Gastrocnemius medialis (tissue), 4 donors: Measurements from ENCODE around the gene CFAP161. TPM values are rescaled to one million over a fixed set of nuclear protein-coding genes. Genes with fewer than 3 reads are reported as not detected.

ENCODE experiments used
- ATAC-seq, 2 donors: fragments of 150-250 bp; one replicate each; pipeline ENCODE4 v1.9.1; 2016
- DNase-seq, 2 donors: peaks; one replicate each; pipeline ENCODE4 v3.0.0-alpha.2; 2019
- H3K27ac ChIP-seq, 4 donors: fragments of 200-600 bp; sonication (generic); 1 replicate in 1 of 4; 2 replicates in 3 of 4; pipeline ENCODE4 v1.5.1; 2016 to 2018; ENCODE audit warnings: mild to moderate bottlenecking in 2 of 4, moderate library complexity in 1 of 4
- H3K27me3 ChIP-seq, 3 donors: fragments of 200-600 bp; sonication (generic) in 2 of 3; 1 replicate in 1 of 3; 2 replicates in 2 of 3; pipeline versions ENCODE4 v1.5.1 to v1.6.0; 2016 to 2019; ENCODE audit warnings: mild to moderate bottlenecking in 1 of 3, moderate library complexity in 1 of 3
- H3K36me3 ChIP-seq, 2 donors: fragments of 200-600 bp; sonication (generic) in 1 of 2; one replicate each; pipeline ENCODE4 v1.5.1; 2017 to 2018
- H3K4me1 ChIP-seq, 2 donors: fragments of 200-600 bp; sonication (generic) in 1 of 2; one replicate each; pipeline ENCODE4 v1.5.1; 2016 to 2017; ENCODE audit warnings: mild to moderate bottlenecking in 2 of 2
- H3K4me3 ChIP-seq, 4 donors: fragments of 200-600 bp; sonication (generic) in 3 of 4; 1 replicate in 1 of 4; 2 replicates in 3 of 4; pipeline ENCODE4 v1.5.1; 2016 to 2019; ENCODE audit warnings: mild to moderate bottlenecking in 2 of 4
- H3K9me3 ChIP-seq, 3 donors: fragments of 200-600 bp; sonication (generic) in 2 of 3; 1 replicate in 1 of 3; 2 replicates in 2 of 3; pipeline ENCODE4 v1.5.1; 2016 to 2019
- CTCF ChIP-seq, 5 experiments: fragments of 450-650 bp in 3 of 5; fragments of 200-600 bp in 2 of 5; sonication (generic) in 2 of 5; IDR thresholded peaks in 4 of 5; conservative IDR thresholded peaks in 1 of 5; 1 replicate in 4 of 5; 2 replicates in 1 of 5; pipeline ENCODE4 v1.5.1; 2016 to 2019; ENCODE audit warnings: antibody characterized with exemption in 5 of 5, mild to moderate bottlenecking in 3 of 5, moderate library complexity in 3 of 5
- POLR2A ChIP-seq, 2 donors: fragments of 450-650 bp; IDR thresholded peaks; one replicate each; pipeline ENCODE4 v1.6.1; 2017; ENCODE audit warnings: antibody characterized with exemption in 2 of 2, mild to moderate bottlenecking in 2 of 2, moderate library complexity in 2 of 2
- in situ Hi-C, 4 donors: fragments of 200-750 bp; cut with MboI; loops; one replicate each; pipeline versions ENCODE4 v1.15.0 to v1.8.0; 2017; ENCODE audit warnings: low sequenced_read_pairs in 4 of 4
- intact Hi-C: fragments of 100-400 bp; cut with DNase I; formaldehyde crosslinking; loops from one replicate; pipeline ENCODE4 v1.15.1; 2023; ENCODE audit warnings: low total_unique reads
- total RNA-seq, 4 donors: library from RNA; depleted of rRNA; stranded (reverse); fragments of >200 nt; gene quantifications; one replicate each; pipeline versions ENCODE4 v1.1.0 to v1.2.3, GENCODE V29; 2016

CFAP161 gene
- total RNA-seq, 4 donors from 2014 or later: not detected

GRCh38 chr15:81185631-81186295 lies 51.7 kb downstream of the CFAP161 start:
- ATAC-seq: no peak
- Histone ChIP-seq H3K36me3 (no peaks in the 10 kb centered on the region), H3K27ac (no peak overlapping the region), H3K4me3 (no peak overlapping the region), H3K27me3 (peaks cover 0 to 3% (median 3%) of the 10 kb centered on the region in 3 donors), H3K4me1 (peaks cover 0 to 7% of the 10 kb centered on the region in 2 donors), H3K9me3 (no peaks in the 10 kb centered on the region)
- intact Hi-C loops (no loop called here), in situ Hi-C loops (no loop called here)
- no peak for DNase-seq
- TF ChIP-seq CTCF (IDR thresholded peaks at IDR 0.05 in 4 of 5, conservative IDR thresholded peaks at IDR 0.05 in 1 of 5) (no peak), POLR2A (IDR thresholded peaks at IDR 0.05) (no peak)

GRCh38 chr15:81188354-81188753 lies 54.3 kb downstream of the CFAP161 start:
- Histone ChIP-seq H3K9me3 (no peaks in the 10 kb centered on the region), H3K36me3 (no peaks in the 10 kb centered on the region), H3K27me3 (no peaks in the 10 kb centered on the region), H3K4me1 (peaks cover 0 to 7% of the 10 kb centered on the region in 2 donors), H3K4me3 (no peak overlapping the region), H3K27ac (no peak overlapping the region)
- in situ Hi-C loops: no loop called here
- intact Hi-C loops: no loop called here
- DNase-seq: no peak
- TF ChIP-seq CTCF (IDR thresholded peaks at IDR 0.05 in 4 of 5, conservative IDR thresholded peaks at IDR 0.05 in 1 of 5): no peak
- TF ChIP-seq POLR2A (IDR thresholded peaks at IDR 0.05): no peak
- ATAC-seq: no peak

- Histone ChIP-seq H3K9me3 (no peaks in the 10 kb centered on the region), H3K36me3 (no peaks in the 10 kb centered on the region), H3K27me3 (no peaks in the 10 kb centered on the region), H3K4me1 (peaks cover 0 to 7% of the 10 kb centered on the region in 2 donors), H3K4me3 (no peak overlapping the region), H3K27ac (peak overlapping the region; percentile 49 to 61 (median 58))
- no peak for TF ChIP-seq CTCF (IDR thresholded peaks at IDR 0.05 in 4 of 5, conservative IDR thresholded peaks at IDR 0.05 in 1 of 5)
- no peak for TF ChIP-seq POLR2A (IDR thresholded peaks at IDR 0.05)
- peak; percentile 70 to 79 for ATAC-seq
- DNase-seq: peak; percentile 36 to 83
- in situ Hi-C loops (no loop called here), intact Hi-C loops (no loop called here)
Observed at GRCh38 chr15:81189583-81190283, 55.7 kb downstream of the CFAP161 start.

GRCh38 chr15:81190922-81191507 lies 56.9 kb downstream of the CFAP161 start:
- ATAC-seq (peak in 1 of 2 donors; percentile 21), DNase-seq (no peak)
- no peak for TF ChIP-seq CTCF (IDR thresholded peaks at IDR 0.05 in 4 of 5, conservative IDR thresholded peaks at IDR 0.05 in 1 of 5)
- TF ChIP-seq POLR2A (IDR thresholded peaks at IDR 0.05): no peak
- Histone ChIP-seq H3K36me3 (no peaks in the 10 kb centered on the region), H3K27me3 (no peaks in the 10 kb centered on the region), H3K27ac (peak overlapping the region; percentile 49 to 61 (median 58)), H3K9me3 (no peaks in the 10 kb centered on the region), H3K4me3 (no peak overlapping the region), H3K4me1 (peaks cover 0 to 7% of the 10 kb centered on the region in 2 donors)
- in situ Hi-C loops: no loop called here
- intact Hi-C loops: no loop called here
